Activated naive CD8-positive, alpha-beta T cell treated with anti-CD3 and anti-CD28 coated beads for 36 hours (primary cell): ENCODE measurements around the gene GLB1L2. TPM values are rescaled to one million over a fixed set of nuclear protein-coding genes. Genes with fewer than 3 reads are reported as not detected.

ENCODE experiments used
- DNase-seq: peaks from one replicate; pipeline ENCODE4 v3.0.0; 2021
- H3K27ac Mint-ChIP-seq: one replicate; pipeline ENCODE4 v1.8.0; 2022; ENCODE audit warnings: mild to moderate bottlenecking, moderate library complexity, mixed read lengths
- H3K27me3 Mint-ChIP-seq: one replicate; pipeline ENCODE4 v1.8.0; 2022; ENCODE audit warnings: mild to moderate bottlenecking, mixed read lengths
- H3K36me3 Mint-ChIP-seq: one replicate; pipeline ENCODE4 v1.8.0; 2021; ENCODE audit warnings: mild to moderate bottlenecking, mixed read lengths
- H3K4me1 Mint-ChIP-seq: one replicate; pipeline ENCODE4 v1.8.0; 2021; ENCODE audit warnings: mixed read lengths
- H3K4me3 Mint-ChIP-seq: one replicate; pipeline ENCODE4 v1.8.0; 2022; ENCODE audit warnings: mild to moderate bottlenecking, moderate library complexity, mixed read lengths
- H3K9me3 Mint-ChIP-seq: one replicate; pipeline ENCODE4 v1.8.0; 2022; ENCODE audit warnings: mixed read lengths
- total RNA-seq, 2 experiments: library from RNA; stranded (reverse); gene quantifications; one replicate each; pipeline ENCODE4 v1.2.3, GENCODE V29; 2021

GLB1L2 gene
- total RNA-seq, 2 experiments from 2014 or later = 9.1 to 9.3 TPM

DNA sequence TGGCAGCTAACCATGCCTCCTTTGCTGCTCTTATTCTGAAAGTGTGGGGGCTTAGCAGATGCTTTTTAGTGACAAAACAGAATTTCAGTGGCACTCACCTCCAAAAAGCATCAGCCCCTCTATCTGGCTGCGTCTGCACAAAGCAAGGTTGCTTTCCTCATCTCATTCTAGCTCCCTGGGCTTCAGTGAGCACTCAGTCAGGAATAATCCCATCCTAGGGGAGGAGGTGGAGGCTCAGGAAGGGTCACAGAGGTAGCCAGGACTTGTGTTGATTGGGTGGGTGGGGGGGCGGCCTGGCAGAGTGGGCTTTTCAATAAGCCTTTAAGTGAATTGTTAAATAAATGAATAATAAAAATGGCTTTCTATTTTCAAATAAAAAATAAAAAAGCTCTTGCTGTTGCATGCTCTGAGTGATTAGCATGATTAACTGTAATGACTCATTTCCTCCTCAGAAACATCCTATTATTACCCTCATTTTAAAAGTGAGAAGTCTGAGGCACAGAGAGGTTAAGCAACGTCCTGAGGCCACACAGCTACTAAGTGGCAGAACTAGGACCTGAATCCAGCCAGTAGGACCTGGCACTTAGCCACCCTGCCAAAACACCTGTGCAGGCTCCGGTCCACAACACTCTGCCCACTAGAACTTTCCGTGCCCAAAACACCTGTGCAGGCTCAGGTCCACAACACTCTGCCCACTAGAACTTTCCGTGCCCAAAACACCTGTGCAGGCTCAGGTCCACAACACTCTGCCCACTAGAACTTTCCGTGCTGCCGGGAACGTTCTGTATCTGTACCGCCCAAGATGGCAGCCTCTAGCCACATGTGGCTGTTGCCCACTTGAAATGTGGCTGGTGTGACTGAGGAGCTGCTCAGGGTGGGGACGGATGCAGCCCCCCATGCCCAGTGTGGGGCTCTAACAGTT is 74.7 kb downstream of the GLB1L2 start:
- no peaks in the 10 kb centered on the region for H3K9me3 Mint-ChIP-seq
- H3K27ac Mint-ChIP-seq = no peak overlapping the region
- no peak overlapping the region for H3K4me3 Mint-ChIP-seq
- H3K4me1 Mint-ChIP-seq = peaks cover 3% of the 10 kb centered on the region
- H3K36me3 Mint-ChIP-seq = no peaks in the 10 kb centered on the region
- peaks cover 64% of the 10 kb centered on the region for H3K27me3 Mint-ChIP-seq
- no peak for DNase-seq

GRCh38 chr11:134407321-134407828 is 75.6 kb downstream of the GLB1L2 start:
- DNase-seq = no peak
- H3K27ac Mint-ChIP-seq = no peak overlapping the region
- peaks cover 63% of the 10 kb centered on the region for H3K27me3 Mint-ChIP-seq
- no peaks in the 10 kb centered on the region for H3K36me3 Mint-ChIP-seq
- H3K4me1 Mint-ChIP-seq = peaks cover 3% of the 10 kb centered on the region
- H3K9me3 Mint-ChIP-seq = no peaks in the 10 kb centered on the region
- no peak overlapping the region for H3K4me3 Mint-ChIP-seq

DNA sequence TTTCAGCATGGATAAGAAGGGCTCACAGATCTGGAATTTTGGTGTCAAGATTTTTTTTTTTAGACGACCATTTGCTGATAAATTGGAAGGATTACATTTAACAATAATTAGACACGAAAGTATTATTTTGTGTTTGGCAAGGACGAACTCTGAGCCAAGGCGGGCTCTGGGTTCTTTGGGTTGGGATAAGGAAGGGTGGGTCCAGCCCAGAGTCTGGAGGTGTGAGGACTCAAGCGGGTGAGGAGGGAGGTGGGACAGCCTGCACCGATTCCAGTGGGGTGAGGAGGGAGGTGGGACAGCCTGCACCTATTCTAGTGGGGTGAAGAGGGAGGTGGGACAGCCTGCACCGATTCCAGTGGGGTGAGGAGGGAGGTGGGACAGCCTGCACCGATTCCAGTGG is 76.1 kb downstream of the GLB1L2 start:
- H3K4me1 Mint-ChIP-seq = peaks cover 3% of the 10 kb centered on the region

DNA sequence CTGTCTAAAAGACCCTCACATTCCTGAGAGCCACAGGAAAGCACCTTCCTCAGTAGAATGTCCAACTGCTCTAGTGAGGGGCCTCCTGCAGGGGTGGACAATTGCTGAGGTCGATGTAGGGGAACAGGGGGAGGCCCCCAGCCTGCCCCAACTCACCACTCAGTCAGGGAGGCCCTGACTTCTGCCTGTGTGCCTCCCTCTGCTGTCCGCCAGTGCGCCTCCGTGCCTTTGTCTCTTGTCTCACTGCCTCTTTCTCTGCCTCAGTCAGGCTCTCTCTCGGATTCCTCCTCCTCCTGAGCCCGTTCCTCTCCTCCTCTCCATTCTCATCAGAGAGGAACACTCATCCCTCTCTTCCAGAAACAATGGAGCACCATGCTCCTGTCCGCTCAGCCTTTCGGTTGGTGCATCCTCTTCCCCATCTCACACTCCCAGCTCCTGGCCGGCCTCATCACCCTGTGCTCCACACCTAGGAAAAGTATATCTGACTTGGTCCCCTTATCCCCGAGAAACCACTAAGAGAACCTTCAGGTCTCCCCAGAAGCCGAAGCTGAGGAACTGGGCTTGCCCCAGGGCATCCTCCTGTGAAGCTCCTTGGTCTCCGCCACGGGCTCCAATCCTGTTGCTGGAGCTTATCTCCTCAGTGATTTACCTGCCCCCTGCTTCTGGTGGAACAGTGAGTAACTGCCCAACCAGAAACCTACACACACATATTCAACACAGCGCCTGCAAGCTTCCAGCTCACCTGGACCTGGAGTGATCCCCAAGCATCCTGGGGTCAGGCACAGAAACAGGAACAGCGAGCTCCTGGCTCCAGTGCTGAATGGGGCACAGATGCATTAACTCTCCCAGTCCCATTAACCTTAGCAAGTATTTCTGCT is 78.0 kb downstream of the GLB1L2 start:
- Mint-ChIP-seq H3K4me1 (peaks cover 10% of the 10 kb centered on the region), H3K27me3 (peaks cover 69% of the 10 kb centered on the region), H3K27ac (no peak overlapping the region), H3K36me3 (no peaks in the 10 kb centered on the region), H3K9me3 (no peaks in the 10 kb centered on the region), H3K4me3 (no peak overlapping the region)
- DNase-seq = no peak

More for the DNA sequence above, 76.1 kb downstream of the GLB1L2 start:
- no peak for DNase-seq
- Mint-ChIP-seq H3K9me3 (no peaks in the 10 kb centered on the region), H3K27me3 (peaks cover 61% of the 10 kb centered on the region), H3K4me3 (no peak overlapping the region), H3K27ac (no peak overlapping the region), H3K36me3 (no peaks in the 10 kb centered on the region)

- no peak for DNase-seq
- Mint-ChIP-seq H3K4me3 (peak overlapping the region; percentile 48), H3K36me3 (no peaks in the 10 kb centered on the region), H3K4me1 (peaks cover 10% of the 10 kb centered on the region), H3K27me3 (peaks cover 69% of the 10 kb centered on the region), H3K9me3 (no peaks in the 10 kb centered on the region), H3K27ac (no peak overlapping the region)
Observed at GRCh38 chr11:134410766-134411165, 79.0 kb downstream of the GLB1L2 start.

DNA sequence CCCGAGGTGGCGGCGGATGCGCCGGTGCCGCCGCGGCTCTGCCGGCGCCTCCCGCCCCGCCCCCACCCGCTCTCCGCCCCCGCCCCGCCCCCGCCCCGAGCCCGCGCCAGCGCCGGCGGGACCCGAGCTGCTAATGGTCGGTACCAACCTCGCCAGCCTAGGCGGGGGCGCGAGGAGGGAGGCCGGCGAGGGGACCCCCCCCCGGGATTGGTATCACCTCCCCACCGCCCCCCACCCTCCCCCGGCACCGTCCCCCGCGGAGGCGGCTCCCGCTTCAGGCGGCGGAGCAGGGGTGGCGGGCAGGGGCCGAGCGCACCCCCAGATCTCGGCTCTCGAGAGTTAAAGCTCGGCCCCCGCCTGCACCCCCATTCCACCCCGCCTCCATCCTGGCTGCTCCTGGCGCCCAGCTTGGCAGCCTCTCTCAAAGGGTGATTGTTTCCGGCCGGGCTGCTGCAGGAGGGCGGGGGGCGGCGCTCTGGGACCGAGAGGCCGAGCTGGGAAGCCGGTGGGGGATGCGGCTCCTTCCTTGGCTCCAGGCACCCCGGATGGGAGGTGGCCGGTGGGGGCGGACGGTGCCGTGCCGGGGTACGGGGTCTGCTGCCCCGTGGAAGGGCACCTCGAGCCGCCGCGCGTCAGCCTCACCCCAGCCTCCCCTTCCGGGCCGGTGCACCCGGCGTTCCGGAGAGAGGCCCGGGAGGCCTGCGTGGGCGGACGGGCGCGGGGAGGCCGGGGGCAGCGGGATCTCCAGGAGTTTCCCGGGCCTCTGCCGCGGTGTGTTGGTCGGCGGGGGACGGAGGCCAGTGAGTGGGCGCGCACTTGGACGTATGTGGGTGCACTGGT is 80.6 kb downstream of the GLB1L2 start, which contains the start of gene B3GAT1:
TSS of gene B3GAT1 (minus strand) at position 40 of the 840 bp plus-strand sequence. CDS start 24,583 bp downstream, outside the sequence.
- Mint-ChIP-seq H3K27ac (no peak within 1 kb of the TSS), H3K27me3 (peaks cover 64% of the 10 kb centered on the region), H3K4me3 (peak within 1 kb of the TSS; percentile 48), H3K9me3 (no peaks in the 10 kb centered on the region), H3K4me1 (peaks cover 8% of the 10 kb centered on the region), H3K36me3 (no peaks in the 10 kb centered on the region)
- DNase-seq = peak; percentile 37

DNA sequence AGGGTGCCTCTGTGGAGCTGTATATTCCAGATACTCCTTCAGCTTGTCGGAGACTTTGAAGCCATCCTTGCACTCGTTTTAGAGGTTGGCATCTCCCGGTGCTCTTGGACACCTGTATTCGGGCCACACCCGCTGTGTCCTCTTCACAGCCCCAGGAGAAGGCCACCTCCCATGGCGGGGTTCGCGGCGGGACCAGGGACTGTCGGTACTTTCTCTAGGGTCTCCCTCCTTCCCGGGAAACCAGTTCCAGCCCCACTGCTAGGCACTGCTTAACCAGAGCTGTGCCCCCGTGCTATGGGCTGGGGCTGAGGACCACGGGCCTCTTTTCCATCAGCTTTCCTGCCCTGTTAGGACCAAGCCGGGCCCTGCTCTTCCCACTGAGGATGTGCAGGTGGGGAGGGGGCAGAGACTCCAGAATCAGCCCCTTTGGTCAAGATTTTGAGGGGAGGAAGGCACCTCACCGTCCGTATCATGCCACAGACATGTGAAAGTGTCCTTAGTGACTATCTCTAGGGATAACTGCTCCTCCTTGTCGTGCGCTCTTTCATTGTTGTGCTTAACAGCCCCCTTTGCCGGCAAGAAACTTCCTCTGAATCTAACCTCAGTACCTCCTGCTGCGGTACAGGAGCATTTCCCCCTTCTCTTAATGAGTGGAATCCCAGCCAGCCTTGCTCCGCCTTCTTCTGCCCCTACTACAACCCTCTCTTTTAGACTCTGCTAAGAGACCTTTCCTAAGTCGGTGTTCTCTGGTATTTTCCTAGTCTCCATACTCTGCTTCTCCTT is 81.4 kb downstream of the GLB1L2 start:
- DNase-seq = no peak
- Mint-ChIP-seq H3K27me3 (peaks cover 58% of the 10 kb centered on the region), H3K36me3 (no peaks in the 10 kb centered on the region), H3K4me3 (peak overlapping the region; percentile 33), H3K4me1 (peaks cover 8% of the 10 kb centered on the region), H3K9me3 (no peaks in the 10 kb centered on the region), H3K27ac (no peak overlapping the region)

DNA sequence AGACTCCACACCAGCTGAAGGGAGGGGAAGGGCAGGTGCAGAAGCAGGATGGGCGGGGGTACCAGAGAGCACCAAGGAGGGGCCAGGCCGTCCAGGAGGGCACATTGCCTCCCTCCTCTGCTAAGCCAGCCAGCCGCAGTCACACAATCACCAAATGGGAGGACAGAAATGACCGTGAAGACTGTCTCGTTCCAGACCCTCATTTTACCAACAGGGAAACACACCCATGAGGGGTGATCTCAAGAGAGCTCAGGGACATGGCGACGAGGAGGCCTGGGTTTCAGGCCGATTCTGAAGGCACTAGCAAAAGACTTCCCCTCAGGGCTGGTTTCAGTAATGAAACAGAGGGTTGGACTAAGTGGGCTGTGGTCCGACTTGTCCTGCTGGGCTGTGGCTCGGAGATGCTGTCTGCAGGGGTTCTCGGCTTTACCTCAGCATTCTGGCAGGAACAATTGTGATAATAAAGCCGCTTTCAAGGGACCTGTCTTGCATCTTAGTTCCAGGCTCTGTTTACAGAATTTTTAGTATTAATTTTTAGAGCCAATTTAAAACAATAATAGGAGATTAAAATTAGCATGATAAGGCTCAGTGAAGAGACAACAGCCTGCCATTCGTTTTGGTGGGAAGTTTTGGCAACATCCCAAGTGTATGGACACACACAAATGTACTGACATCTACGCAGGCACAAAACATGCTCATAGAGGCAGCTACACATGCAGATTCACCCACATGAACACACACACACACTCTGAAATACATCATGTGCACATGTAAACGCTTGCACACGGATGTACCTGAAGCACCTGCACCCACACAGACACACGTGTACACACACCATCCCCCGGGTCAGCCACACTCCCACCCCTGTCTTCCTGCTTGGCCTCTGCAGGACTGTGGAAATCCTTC is 82.3 kb downstream of the GLB1L2 start:
- Mint-ChIP-seq H3K9me3 (no peaks in the 10 kb centered on the region), H3K36me3 (no peaks in the 10 kb centered on the region), H3K4me3 (no peak overlapping the region), H3K27ac (no peak overlapping the region), H3K4me1 (peaks cover 8% of the 10 kb centered on the region), H3K27me3 (peaks cover 58% of the 10 kb centered on the region)
- no peak for DNase-seq

- H3K27me3 Mint-ChIP-seq = peaks cover 52% of the 10 kb centered on the region
- H3K36me3 Mint-ChIP-seq = no peaks in the 10 kb centered on the region
- no peak for DNase-seq
- no peak overlapping the region for H3K27ac Mint-ChIP-seq
- H3K4me3 Mint-ChIP-seq = no peak overlapping the region
- no peaks in the 10 kb centered on the region for H3K9me3 Mint-ChIP-seq
- peaks cover 8% of the 10 kb centered on the region for H3K4me1 Mint-ChIP-seq
Observed at GRCh38 chr11:134414766-134415765, 83.3 kb downstream of the GLB1L2 start.

DNA sequence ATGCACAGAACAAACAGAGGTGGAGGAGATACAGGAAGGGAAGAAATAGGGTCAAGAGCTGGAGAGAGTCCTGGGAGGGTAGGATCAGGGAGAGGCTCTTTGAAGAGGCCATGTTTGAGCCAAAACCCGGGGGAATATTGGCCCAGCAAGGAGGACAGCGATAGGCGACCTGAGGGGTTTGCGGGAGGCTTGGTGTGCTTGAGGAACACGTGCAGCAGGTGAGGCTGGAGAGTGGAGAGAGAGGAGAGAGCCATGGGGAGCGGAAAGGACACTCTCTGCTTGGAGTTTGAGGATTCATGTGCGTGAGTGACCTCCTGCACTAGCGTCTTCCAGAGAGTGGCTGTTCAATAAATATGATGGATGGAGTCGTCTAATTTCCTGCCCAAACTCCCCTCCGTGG is 84.9 kb downstream of the GLB1L2 start:
- Mint-ChIP-seq H3K27me3 (peaks cover 37% of the 10 kb centered on the region), H3K4me1 (peaks cover 6% of the 10 kb centered on the region), H3K27ac (no peak overlapping the region), H3K36me3 (no peaks in the 10 kb centered on the region), H3K4me3 (no peak overlapping the region), H3K9me3 (no peaks in the 10 kb centered on the region)
- no peak for DNase-seq

GRCh38 chr11:134417871-134418840 is 86.4 kb downstream of the GLB1L2 start:
- Mint-ChIP-seq H3K4me1 (peaks cover 6% of the 10 kb centered on the region), H3K4me3 (no peak overlapping the region), H3K27me3 (peaks cover 36% of the 10 kb centered on the region), H3K36me3 (no peaks in the 10 kb centered on the region), H3K9me3 (no peaks in the 10 kb centered on the region), H3K27ac (no peak overlapping the region)
- no peak for DNase-seq
